Fibroblast of skin of back (primary cell): ENCODE results near the gene GPR150. TPM values are rescaled to one million over a fixed set of nuclear protein-coding genes. Genes with fewer than 3 reads are reported as not detected.

Experiments used
- DNase-seq: peaks from one replicate; pipeline ENCODE4 v3.0.0-alpha.2; 2013
- polyA plus RNA-seq, 2 experiments: library from polyadenylated mRNA; unstranded; fragments of 120-200 nt; gene quantifications; one replicate each; pipeline ENCODE4 v1.2.1, GENCODE V29; 2013; ENCODE audit not compliant: insufficient read length in 2 of 2

Gene GPR150
- polyA plus RNA-seq (2013, experiment 1 of 2; ENCODE audit: insufficient read length), result 0.11 TPM
- 0.08 TPM for polyA plus RNA-seq (2013, experiment 2 of 2; ENCODE audit: insufficient read length)

DNA sequence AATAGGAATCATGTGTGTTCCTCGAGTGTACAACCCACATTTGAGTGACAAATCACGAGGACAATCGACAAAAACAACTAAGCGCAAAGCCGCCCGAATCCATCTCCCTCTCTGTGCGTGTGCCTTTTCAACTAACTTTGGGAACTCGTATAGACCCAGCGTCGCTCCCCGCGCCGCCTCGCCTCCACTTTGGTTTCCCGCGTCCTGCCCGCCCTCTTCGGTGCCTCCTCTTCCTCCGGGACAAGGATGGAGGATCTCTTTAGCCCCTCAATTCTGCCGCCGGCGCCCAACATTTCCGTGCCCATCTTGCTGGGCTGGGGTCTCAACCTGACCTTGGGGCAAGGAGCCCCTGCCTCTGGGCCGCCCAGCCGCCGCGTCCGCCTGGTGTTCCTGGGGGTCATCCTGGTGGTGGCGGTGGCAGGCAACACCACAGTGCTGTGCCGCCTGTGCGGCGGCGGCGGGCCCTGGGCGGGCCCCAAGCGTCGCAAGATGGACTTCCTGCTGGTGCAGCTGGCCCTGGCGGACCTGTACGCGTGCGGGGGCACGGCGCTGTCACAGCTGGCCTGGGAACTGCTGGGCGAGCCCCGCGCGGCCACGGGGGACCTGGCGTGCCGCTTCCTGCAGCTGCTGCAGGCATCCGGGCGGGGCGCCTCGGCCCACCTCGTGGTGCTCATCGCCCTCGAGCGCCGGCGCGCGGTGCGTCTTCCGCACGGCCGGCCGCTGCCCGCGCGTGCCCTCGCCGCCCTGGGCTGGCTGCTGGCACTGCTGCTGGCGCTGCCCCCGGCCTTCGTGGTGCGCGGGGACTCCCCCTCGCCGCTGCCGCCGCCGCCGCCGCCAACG, at the start of gene GPR150:
TSS of gene GPR150 (plus strand) at position 58 of the 840 bp plus-strand sequence. CDS start at position 247, 189 bp downstream.
- peak; percentile 52 for DNase-seq

DNA sequence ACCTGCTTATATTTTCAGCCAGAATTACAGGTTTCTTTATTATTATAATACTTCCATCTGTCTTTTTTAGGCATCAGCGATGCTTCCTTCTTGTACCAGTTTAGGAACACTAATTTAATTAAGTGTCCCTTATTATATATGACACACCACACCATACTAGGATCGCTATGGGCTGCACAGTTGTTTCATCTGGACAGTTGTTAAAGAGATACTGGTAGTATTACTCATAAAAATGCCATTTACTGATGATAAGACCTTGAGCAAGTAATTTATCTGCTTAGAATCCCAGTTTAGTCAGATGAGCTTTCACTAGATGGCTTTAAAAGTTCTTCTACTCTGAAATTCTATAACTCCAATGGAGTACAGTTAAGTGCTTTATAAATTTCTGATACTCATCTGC, 47.9 kb upstream of the GPR150 start:
- no peak for DNase-seq

DNA sequence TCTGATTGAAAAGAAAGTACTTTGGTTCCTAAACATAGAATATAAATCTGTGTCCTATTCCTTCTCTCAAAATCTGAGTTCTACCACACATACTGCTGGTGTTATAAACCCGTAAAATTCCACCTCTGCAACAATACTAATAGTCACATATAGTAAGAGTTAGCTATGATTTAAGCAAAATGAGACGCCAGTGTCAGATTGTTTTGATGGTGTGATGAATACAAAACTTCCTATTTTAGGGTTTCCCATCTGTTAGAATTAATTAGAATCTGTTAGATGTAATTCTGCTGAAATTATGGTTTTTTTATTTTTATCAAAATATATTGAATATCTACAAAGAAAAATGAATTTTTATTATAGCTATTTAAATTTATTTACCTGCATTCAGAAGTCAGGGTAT, 38.3 kb upstream of the GPR150 start:
- DNase-seq, result no peak

DNA sequence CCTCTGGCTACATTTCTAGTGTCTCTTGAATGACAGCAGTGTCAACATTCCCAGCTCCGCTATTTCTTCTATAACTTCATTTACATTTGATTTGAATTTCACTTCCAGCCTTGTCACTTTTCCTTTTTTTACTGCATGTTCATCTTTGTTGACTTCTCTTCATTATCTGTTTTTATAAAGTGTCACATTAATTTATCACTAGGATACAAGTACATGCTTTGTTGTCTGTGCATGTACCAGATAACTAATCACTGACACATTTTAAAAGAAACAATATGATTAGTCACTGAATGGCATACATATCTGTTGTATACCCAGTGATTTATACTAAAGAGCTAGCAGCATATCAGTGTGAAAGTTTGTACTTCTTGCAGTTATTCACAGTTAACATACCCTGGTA, 35.9 kb upstream of the GPR150 start:
- no peak for DNase-seq

DNA sequence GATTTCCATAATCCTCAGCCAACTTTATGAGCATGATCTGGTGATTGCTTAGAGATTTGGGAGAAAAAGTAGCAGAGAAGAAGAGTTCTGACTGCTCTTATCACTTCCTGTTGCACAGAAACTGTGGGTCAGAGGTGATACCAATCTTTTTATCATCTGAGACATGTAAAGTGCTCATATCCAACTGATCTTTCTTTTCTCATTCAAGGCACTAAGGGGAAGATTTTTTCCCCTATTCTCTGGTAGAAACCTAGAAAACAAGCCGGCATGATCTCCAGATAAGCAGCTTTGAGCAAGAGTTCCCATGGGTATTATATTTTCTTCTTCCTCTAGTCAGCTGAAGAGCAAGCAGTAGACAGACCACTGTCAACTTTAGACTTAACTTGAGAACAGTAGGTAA, 29.0 kb upstream of the GPR150 start:
- DNase-seq, result no peak

DNA sequence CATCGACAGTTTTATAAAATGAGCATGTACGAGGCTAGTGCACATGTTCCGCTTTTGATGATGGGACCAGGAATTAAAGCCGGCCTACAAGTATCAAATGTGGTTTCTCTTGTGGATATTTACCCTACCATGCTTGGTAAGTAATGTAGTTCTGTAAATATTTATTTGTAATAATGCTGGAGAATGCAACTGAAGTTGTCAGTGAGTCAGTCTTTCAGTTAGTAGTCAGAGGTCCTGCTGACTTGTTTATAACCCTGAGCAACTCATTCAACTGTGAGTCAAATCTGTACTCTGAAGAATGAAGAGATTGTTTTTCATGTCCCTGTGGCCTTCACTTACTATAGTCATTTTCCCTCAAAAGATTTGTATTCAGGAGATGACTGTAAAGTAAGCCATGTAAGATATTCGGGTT, 28.4 kb upstream of the GPR150 start:
- peak; percentile 78 for DNase-seq

DNA sequence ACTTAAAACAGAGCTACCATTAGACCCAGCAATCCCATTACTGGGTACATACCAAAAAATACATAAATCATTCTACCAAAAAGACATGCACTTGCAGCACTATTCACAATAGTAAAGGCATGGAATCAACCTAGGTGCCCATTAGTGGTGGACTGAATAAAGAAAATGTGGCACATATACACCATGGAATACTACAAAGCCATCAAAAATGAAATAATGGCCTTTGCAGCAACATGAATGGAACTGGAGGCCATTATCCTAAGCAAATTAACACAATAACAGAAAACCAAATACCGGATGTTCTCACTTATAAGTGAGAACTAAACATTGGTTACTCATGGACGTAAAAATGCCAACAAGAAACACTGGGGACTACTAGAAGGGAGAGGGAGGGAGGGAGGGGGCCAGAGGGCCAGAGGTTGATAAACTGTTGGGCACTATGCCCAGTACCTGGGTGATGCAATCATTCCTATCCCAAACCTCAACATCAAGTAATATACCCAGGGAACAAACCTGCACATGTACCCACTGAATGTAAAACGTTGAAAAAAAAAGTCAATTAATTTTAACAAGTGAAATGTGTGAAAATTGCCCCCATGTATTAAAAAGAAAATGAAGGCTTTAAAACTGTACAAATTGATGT, 24.5 kb upstream of the GPR150 start:
- no peak for DNase-seq

DNA sequence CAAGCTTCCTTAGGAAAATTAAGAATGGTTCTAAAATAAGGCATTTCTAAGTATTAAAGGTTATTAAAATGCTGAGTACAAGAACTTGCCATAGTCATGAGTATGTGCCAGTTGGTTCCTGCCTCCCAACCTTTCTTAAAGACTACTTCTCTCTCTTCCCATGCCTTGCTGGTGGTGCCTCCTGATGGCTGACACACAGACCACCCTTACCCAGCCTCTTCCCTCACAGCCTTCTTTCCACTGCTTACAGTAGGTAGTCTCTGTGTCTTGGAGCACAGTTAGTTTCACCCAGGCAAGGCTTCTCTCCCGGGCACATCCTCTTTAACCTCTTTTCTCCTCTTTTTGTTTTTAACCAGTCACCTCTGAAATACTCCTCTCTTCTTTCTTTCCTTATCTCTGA, 20.6 kb upstream of the GPR150 start:
- DNase-seq, result no peak

DNA sequence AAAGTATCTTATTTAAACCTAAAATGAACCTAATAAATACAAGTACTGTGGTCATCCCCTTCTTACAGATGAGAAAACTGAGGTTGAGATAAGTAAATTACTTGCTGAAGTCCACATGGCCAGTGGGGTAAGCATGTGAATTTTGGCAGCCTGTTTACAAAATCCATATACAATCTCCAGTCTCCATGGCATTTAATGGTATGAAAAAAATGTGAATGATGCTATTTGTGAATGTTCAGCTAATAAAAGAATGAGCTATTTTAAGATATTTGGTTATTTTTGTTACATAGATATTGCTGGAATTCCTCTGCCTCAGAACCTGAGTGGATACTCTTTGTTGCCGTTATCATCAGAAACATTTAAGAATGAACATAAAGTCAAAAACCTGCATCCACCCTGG, 19.3 kb upstream of the GPR150 start:
- peak; percentile 69 for DNase-seq

DNA sequence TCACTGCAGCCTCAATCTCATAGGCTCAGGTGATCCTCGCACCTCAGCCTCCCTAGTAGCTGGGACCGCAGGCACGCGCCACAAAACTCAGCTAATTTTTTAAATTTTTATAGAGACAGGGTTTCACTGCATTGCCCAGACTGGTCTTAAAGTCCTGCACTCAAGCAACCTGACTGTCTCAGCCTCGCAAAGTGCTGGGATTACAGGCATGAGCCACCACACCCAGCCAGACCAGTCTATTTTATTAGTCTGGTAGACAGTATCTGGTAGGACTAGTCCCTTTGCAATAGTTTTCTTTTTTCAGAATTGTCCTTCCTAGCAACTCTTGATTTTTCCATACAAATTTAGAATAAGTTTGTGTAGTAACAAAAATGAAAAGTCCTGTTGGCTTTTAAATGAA, 14.1 kb upstream of the GPR150 start:
- no peak for DNase-seq

DNA sequence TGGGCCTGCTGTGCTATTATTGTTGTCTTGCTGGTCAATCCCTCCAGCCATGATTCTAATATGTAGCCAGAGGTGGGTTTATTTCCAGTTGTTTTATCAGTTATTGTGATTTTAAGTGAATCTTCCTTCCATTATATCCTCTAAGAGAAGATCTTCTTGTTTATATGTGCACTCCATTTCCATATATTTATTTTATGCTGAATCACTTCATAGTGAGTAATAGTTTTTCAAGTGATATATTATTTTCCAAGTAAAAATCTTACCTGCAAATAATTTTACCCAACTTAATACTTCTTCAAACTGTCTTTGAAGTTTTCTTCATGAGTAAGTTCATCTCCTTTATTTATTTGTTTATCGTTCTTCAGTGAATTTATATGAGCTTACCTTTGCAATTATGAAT, 13.5 kb upstream of the GPR150 start:
- no peak for DNase-seq

DNA sequence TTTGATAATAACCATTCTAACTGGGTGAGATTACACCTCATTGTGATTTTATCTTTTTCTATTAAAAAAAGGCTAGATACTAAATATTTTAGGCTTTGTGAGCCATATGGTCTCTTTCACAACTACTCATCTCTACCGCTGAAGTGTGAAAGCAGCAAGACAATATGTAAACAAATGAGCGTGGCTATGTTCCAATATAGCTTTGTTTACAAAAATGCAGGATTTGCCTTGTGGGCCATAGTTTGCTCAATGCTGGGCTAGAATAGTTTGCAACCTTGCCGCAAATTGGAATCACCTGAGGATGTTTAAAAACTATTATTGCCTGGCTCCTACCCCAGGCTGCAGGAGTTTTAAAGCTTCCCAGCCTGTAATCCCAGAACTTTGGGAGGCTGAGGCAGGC, 10.2 kb upstream of the GPR150 start:
- DNase-seq, result no peak

DNA sequence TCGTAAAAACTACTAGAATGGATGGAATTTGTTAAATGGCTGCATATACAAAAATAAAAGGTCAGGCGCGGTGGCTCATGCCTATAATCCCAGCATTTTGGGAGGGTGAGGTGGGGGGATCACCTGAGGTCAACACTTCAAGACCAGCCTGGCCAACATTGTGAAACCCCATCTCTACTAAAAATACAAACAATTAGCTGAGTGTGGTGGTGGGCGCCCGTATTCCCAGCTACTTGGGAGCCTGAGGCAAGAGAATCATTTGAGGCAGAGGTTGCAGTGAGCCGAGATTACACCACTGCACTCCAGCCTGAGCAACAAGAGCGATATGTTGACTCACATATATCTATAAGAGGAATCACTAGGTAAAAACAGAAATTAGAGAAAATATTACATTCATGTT, 9.3 kb upstream of the GPR150 start:
- DNase-seq, result no peak

DNA sequence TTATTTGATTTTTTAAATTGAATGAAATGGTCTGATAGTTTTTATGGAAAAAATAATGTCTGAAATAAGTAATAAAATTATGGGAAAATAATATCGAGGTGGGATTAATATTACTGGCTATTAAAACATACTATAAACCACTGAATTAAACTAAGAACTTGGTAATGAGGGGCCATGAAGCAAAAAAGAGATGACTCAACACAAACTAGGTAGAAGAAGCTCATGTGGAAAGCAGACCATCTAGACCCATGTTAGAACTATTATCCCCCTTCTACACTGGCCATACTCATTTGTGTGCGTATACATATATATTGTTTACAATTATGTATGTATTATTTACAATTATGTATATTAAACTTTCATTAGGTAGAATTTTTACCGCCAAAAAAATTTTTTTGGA, 8.5 kb upstream of the GPR150 start:
- DNase-seq, result no peak

DNA sequence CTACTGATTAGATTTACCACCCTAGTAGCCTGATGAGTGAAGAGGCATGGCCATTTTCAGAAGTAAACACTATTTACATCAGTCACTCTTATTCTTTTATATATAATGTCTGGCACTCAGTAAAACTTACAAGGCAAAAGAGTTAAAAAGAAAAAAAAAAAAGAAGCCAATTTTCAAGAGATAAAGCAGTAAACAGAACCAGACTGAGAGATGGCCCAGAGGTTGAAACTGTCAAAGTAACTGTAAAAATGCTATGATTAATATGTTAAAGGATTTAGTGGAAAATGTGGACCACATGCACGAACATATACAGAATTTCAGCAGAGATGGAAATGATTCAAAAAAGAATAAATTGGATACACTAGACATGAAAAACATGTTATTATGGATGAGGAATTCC, 6.4 kb upstream of the GPR150 start:
- DNase-seq, result no peak

DNA sequence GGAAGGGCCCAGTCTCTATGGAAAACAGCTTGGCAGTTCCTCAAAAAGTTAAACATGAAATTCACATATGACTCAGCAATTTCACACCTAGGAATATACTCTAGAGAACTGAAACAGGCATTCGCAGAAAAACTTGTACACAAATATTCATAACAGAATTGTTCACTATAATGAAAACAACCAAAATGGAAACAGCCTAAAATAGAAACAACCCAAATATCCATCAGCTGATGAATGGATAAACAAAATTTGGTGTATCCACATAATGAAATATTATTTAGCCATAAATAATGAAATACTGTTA, 4.8 kb upstream of the GPR150 start:
- no peak for DNase-seq

DNA sequence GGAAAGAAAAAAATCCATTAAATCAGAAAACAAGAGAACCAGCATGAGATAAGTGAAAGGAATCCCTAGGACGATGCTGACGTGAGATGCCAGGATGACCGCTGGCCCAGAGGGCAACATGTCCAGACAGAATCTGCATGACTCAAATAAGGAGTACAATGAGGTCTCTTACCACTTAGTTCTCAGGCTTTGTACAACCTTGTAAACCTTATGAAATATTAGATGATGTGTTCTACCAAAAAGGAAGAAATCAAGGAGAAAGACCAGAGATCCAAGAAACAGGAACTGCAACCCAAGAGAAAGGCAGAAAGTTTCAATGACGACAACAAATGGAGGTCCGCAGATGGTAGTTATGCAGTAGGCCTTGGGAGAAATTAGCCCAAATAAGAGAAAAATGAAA, 2.8 kb upstream of the GPR150 start:
- no peak for DNase-seq

DNA sequence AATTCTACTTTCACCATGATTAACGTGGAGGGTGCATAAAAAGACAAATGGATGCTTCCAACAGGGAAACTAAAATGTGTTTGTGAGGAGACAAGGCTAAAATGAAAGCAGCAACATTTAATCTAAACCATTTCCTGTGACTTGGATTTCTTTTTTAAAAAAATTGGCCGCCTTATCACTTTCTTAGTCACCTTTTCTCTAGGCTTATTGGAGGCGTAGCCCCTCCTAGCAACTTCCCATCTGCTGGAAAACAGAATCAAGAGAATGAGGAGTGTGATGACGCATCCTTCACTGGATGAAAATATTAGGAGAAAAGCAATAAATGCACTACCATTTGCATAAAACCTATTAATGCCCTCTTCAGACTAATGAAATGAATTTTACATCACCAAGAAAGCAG, 791 bp upstream of the GPR150 start:
- DNase-seq, result peak; percentile 19

DNA sequence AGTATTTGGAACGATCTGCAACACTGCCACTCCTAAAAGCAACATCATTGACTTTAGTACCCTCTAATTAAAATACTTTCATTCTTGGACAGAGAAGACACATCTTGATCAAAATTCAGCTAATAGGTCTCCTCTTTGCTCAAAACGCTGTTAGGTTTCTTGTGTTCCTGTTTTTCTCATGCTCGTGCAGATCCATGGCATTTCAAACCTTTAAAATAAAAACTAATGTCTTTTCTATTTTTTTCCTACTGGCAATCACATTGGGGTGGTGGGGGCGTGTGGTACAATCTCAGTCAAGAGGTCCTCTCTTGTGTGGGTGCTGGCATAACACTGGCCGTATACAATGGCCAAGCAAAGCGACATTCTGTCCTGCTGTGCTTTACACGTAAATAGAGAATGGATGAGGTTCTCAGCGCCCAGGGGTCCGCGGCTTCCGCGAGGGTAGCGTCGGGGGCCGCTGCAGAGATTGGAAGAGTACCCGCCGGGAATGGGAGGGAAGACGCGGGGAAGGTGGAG, 315 bp upstream of the GPR150 start:
- no peak for DNase-seq

DNA sequence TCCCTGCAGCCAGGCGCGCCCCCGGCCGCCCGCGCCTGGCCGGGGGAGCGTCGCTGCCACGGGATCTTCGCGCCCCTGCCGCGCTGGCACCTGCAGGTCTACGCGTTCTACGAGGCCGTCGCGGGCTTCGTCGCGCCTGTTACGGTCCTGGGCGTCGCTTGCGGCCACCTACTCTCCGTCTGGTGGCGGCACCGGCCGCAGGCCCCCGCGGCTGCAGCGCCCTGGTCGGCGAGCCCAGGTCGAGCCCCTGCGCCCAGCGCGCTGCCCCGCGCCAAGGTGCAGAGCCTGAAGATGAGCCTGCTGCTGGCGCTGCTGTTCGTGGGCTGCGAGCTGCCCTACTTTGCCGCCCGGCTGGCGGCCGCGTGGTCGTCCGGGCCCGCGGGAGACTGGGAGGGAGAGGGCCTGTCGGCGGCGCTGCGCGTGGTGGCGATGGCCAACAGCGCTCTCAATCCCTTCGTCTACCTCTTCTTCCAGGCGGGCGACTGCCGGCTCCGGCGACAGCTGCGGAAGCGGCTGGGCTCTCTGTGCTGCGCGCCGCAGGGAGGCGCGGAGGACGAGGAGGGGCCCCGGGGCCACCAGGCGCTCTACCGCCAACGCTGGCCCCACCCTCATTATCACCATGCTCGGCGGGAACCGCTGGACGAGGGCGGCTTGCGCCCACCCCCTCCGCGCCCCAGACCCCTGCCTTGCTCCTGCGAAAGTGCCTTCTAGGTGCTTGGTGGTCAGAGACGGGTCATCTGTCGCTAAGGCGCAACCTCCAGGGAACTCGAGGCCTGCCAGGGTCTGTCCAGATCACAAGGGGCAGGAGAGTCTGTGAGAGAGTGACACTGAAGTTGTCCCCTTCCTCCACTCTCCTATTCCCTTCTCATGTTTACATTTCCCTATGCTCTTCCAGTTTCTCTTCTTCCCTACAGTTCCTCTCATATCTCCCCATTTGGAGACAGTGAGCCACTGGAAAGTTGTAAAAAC, 1.3 kb downstream of the GPR150 start:
- DNase-seq, result peak; percentile 39

DNA sequence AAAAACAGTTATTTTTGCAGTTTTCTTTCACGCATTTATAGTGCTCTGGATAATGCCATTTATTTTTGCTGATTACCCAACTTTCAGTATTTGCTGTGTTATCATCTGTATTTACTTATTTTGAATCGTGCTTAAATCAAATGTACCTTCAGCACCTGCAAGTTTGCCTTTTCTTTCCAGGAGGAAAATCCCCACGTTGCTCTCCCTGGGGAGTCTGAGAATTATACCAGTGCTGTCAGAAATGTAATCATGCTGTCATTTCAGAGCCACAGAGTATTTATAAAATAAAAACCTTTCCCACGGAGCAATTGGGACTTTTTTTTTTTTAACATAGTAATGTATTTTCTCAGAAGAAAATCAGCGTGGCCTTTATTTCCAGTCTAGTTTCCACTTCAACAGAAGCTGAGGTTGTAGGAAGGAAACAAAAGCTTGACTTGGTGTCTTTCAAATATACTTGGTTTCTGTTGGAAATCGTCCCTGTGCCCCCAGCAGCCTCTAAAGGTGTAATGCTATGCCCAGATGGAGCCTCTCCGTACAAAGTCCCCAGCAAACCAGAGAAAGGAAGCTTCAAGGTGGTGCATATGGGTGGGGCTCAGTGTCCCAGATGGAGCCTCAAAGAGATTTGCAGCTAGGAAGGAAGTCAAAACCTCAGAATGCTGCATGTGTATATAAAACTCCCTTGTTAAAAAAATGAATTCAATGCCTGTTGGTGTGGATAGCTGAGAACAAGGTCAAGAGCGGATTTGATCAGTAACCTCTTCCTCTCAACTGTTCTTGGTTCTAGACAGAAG, 2.1 kb downstream of the GPR150 start:
- no peak for DNase-seq

DNA sequence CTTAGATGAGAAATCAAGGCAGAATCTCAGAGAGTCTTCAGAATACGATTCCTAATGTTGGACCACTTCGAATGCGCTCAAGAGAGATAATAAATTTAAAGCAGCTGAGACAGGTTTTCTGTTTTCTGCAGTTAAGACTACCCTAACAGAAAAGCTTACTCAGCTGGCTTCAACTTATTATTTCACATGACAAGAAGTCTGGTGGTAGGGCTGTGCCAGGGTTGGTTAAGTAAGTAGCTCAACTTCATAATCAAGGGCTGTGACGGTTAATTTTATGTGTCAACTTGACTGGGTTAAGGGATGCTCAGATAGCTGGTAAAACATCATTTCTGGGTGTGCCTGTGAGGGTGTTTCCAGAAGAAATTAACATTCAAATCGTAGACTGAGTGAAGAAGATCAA, 3.8 kb downstream of the GPR150 start:
- no peak for DNase-seq
